OCI-LY3 (cell line): Measurements from ENCODE around the gene CHID1.

Source experiments
- H2AFZ ChIP-seq: fragments of 200-600, 300-600 bp; shearing (Covaris generic); 2 replicates; pipeline ENCODE4 v1.6.0; 2014; ENCODE audit warnings: antibody characterized with exemption, low read depth, low read length
- H3K27ac ChIP-seq: fragments of 200-600, 300-600 bp; sonication (generic); 2 replicates; pipeline ENCODE4 v1.5.1; 2014; ENCODE audit warnings: mild to moderate bottlenecking, low read length, moderate library complexity, mixed read lengths
- H3K27me3 ChIP-seq: fragments of 200-600, 300-600 bp; sonication (generic); 2 replicates; pipeline ENCODE4 v1.6.1; 2014; ENCODE audit warnings: low read depth, low read length, mixed read lengths
- H3K36me3 ChIP-seq: fragments of 200-600, 300-600 bp; sonication (generic); replicated peaks from 2 replicates; pipeline ENCODE3; 2014; ENCODE audit warnings: low read depth, low read length, mixed read lengths
- H3K4me1 ChIP-seq: fragments of 300-600, 200-600 bp; sonication (generic); 2 replicates; pipeline ENCODE4 v1.6.1; 2014; ENCODE audit warnings: low read length, mixed read lengths
- H3K4me2 ChIP-seq: fragments of 200-600, 300-600 bp; sonication (generic); 2 replicates; pipeline ENCODE4 v1.6.1; 2014; ENCODE audit warnings: low read length, mixed read lengths
- H3K4me3 ChIP-seq: fragments of 300-600, 200-600 bp; sonication (generic); 2 replicates; pipeline ENCODE4 v1.5.1; 2014; ENCODE audit warnings: antibody characterized with exemption, mild to moderate bottlenecking, low read length, moderate library complexity
- H3K79me2 ChIP-seq: fragments of 300-600, 200-600 bp; shearing (Covaris generic); 2 replicates; pipeline ENCODE4 v1.6.1; 2014; ENCODE audit warnings: mild to moderate bottlenecking, low read length, mixed read lengths
- H3K9ac ChIP-seq: fragments of 300-600, 200-600 bp; shearing (Covaris generic); 2 replicates; pipeline ENCODE4 v1.6.0; 2014; ENCODE audit warnings: mild to moderate bottlenecking, low read length, moderate library complexity
- H3K9me3 ChIP-seq: fragments of 200-600, 300-600 bp; shearing (Covaris generic); 2 replicates; pipeline ENCODE4 v1.6.1; 2014; ENCODE audit warnings: low read length, mixed read lengths; ENCODE audit not compliant: insufficient read depth
- H4K20me1 ChIP-seq: fragments of 200-600, 300-600 bp; sonication (generic); 2 replicates; pipeline ENCODE4 v1.6.1; 2016; ENCODE audit warnings: low read length, mixed read lengths; ENCODE audit not compliant: insufficient read depth
- CTCF ChIP-seq: fragments of 200-600, 300-600 bp; sonication (generic); IDR thresholded peaks from 2 replicates; pipeline ENCODE4 v1.5.1; 2014; ENCODE audit warnings: antibody characterized with exemption, low read length, low read depth
- EZH2phosphoT487 ChIP-seq: fragments of 200-600 bp; shearing (Covaris generic); IDR thresholded peaks from 2 replicates; pipeline ENCODE4 v1.6.1; 2018; ENCODE audit warnings: antibody characterized with exemption, mixed run types, low read depth

CHID1 gene

GRCh38 chr11:820655-821511 lies 89.7 kb downstream of the CHID1 start:
- Histone ChIP-seq H3K79me2 (peaks cover 11% of the 10 kb centered on the region; the same call in 1 of the 2 replicates), H3K27me3 (no peaks in the 10 kb centered on the region), H3K36me3 (peaks cover 11% of the 10 kb centered on the region), H3K9ac (peak overlapping the region; percentile 86), H3K4me2 (peak overlapping the region; percentile 99), H3K27ac (no peak overlapping the region), H2AFZ (no peak overlapping the region), H4K20me1 (peaks cover 16% of the 10 kb centered on the region), H3K4me1 (peaks cover 15% of the 10 kb centered on the region), H3K4me3 (peak overlapping the region; percentile 86), H3K9me3 (no peaks in the 10 kb centered on the region)
- no peak for TF ChIP-seq EZH2phosphoT487
- no peak for TF ChIP-seq CTCF

GRCh38 chr11:819943-820649 lies 90.5 kb downstream of the CHID1 start:
- peak overlapping the region; percentile 99 for H3K4me2 ChIP-seq
- H3K4me1 ChIP-seq, result peaks cover 11% of the 10 kb centered on the region
- no peaks in the 10 kb centered on the region for H3K9me3 ChIP-seq
- TF ChIP-seq CTCF, result no peak
- TF ChIP-seq EZH2phosphoT487, result no peak
- H3K27ac ChIP-seq, result peak overlapping the region; percentile 52
- H3K27me3 ChIP-seq, result no peaks in the 10 kb centered on the region
- H3K4me3 ChIP-seq, result peak overlapping the region; percentile 86
- H4K20me1 ChIP-seq, result peaks cover 16% of the 10 kb centered on the region
- H3K79me2 ChIP-seq, result peaks cover 11% of the 10 kb centered on the region; the same call in 1 of the 2 replicates
- H3K9ac ChIP-seq, result peak overlapping the region; percentile 86
- peaks cover 8% of the 10 kb centered on the region for H3K36me3 ChIP-seq
- H2AFZ ChIP-seq, result no peak overlapping the region

GRCh38 chr11:819129-819931 lies 91.3 kb downstream of the CHID1 start:
- H3K9ac ChIP-seq, result peak overlapping the region; percentile 86
- peaks cover 11% of the 10 kb centered on the region; the same call in 1 of the 2 replicates for H3K79me2 ChIP-seq
- peaks cover 2% of the 10 kb centered on the region for H3K36me3 ChIP-seq
- H3K27ac ChIP-seq, result peak overlapping the region; percentile 52
- H3K4me1 ChIP-seq, result peaks cover 11% of the 10 kb centered on the region
- TF ChIP-seq CTCF, result no peak
- TF ChIP-seq EZH2phosphoT487, result no peak
- no peaks in the 10 kb centered on the region for H3K9me3 ChIP-seq
- H4K20me1 ChIP-seq, result peaks cover 16% of the 10 kb centered on the region
- peak overlapping the region; percentile 99 for H3K4me2 ChIP-seq
- H3K4me3 ChIP-seq, result peak overlapping the region; percentile 86
- H2AFZ ChIP-seq, result no peak overlapping the region
- H3K27me3 ChIP-seq, result no peaks in the 10 kb centered on the region
